ENCODE data around the gene ECM2.

The ECM2 gene

DNA sequence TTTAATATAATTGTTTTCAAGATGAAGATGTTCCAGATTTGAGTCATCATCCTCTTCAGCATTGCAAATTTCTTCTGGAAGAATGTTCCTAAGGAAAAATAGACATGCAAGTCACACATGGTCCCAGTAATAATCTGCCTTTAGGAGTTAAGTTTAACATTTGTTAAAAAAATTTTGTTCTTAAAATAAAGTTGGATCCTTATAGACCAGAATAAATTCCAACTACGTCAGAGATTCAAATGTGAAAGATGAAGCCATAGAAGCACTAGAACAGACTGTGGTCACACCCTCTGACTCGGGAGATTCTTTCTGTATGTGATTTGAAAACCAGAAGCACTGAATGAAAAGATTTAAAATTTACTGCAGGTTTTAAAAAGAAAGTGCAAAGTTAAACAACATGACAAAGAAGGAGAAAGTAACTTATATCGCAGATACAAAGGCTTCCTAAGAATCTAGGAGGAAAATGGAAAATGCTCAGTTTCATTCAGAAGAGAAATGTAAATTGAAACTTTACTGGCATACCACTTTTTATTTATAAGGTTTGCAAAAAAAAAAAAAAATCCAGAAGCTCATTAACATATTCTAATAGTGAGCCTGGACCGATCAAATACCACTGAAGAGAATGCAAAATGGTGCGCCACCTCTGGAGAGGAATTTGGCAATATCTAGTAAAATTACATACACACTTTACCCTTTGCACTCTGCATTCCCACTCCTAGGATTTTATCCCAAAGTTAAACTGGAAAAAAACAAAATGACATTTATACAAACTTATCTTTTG lies 39.2 kb downstream of the ECM2 start:
- DNase-seq, result no peak

DNA sequence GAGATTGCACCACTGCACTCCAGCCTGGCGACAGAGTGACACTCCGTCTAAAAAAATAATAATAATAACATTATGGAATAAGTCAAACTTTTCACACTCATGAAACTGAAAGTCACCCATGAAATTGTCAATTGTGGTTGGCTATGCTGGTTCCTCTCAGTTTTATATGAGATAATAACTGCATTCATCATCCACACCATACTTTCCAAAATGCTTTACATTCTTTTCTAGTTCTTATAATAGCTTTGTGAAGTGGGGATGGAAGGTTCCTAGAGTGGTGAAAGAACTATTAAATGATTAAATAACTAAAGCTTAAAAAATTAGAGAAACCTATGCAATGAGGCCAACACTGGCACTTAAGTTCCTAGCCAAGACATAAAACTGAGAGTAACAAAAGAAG lies 40.9 kb downstream of the ECM2 start:
- DNase-seq, result no peak

- no peak for DNase-seq
Observed at GRCh38 chr9:92493749-92494387, 41.9 kb downstream of the ECM2 start.

DNA sequence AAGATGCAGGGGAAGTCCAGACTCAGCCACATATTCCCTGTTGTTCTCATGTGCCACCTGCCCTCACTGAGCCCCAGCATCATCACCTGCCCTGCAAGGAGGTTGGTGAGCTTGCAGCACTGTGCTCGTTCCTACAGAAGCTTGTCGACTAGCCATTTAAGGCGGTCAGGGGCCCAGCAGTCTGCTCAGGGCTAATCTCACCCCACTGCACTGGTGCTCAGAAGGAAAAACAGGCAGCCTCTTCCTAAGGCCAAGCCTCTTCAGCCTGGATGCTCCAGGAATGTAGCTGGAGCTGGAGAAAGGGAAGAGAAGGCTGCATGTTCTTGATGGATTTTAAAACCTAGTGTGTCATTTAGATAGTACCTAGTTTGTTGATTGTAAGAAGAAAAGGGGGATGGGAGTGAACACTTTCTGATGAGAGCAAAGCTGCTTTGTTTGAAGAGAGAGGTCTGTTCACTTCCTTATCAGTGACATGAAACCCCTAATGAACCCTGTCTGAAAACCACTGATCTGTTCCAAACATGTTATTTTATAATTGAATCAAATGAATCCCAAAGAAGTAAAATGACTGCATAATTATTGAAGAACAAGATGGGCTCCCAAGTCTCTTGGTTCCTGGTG lies 42.9 kb downstream of the ECM2 start:
- no peak for DNase-seq

GRCh38 chr9:92488681-92489550 lies 46.9 kb downstream of the ECM2 start:
- DNase-seq, result no peak

DNA sequence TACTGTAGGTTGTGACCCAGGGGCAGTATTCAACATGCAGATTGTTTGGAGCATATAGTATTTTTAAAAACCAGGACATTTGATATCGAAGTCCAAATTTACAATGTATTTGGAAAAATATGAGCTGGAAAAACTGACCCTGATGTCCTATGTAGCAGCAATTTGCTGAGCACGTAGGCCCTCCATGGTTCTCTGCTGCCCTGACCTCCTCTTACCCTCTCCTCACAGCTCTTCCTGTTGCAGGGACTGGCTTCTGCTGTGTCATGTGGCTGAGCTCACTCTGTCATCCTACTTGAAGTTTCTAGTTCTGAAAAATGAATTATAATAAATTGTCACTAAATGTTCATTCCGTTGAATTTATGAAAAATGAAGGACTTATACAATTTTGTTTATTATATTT lies 49.4 kb downstream of the ECM2 start:
- no peak for DNase-seq

GRCh38 chr9:92484563-92484962 lies 51.2 kb downstream of the ECM2 start:
- DNase-seq, result no peak

GRCh38 chr9:92483627-92484545 lies 51.9 kb downstream of the ECM2 start:
- DNase-seq, result no peak

- no peak for DNase-seq
Observed at GRCh38 chr9:92482805-92483204, 53.0 kb downstream of the ECM2 start.

DNA sequence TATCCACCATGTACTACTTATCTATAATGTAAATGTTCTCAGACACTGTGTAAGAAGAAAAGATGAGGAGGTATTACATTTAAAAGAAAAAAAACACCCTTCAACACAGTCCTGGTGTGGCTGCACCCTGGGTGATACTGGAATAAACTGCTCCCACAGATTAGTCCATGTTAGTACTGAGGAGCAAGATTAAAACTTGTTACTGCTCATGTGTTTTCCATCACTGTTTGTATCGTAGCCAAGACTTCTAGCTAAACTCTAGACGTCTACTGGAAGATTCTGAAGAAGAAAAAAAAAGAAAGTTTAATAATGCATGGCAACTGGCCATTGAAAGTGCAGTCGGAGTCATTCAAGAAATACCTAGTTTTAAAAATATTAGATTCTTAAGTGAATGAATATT lies 53.5 kb downstream of the ECM2 start, which contains the start of gene ASPN:
Gene ASPN, minus strand, starts transcription at position 178 of the 400 bp plus-strand sequence.
- no peak for DNase-seq

GRCh38 chr9:92480986-92481633 lies 54.7 kb downstream of the ECM2 start:
- no peak for DNase-seq

DNA sequence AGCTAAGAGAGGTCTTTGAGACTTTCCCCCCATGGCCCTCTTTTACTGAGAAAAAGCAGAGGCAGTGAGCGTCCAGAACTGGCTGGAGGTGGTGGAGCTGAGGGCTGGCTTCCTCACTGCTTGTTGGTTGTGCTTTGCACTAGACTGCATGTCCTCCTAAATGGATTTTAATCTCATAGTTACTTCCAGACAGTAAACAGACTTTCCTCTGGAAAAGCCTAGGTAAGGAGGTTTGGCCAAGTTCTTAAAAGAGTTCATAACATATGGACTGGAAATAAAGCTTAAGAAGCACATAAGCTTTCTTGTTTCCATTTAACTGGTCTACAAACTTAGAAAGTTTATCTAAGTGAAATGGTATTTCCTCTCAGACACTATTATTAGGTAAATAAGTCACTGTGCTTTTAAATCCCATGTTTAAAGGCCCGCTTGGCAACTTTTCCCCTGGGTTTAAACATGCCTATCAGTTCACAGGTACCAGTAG lies 55.5 kb downstream of the ECM2 start:
- DNase-seq, result no peak

GRCh38 chr9:92479346-92479745 lies 56.4 kb downstream of the ECM2 start:
- no peak for DNase-seq

GRCh38 chr9:92478783-92479182 lies 57.0 kb downstream of the ECM2 start:
- DNase-seq, result no peak

DNA sequence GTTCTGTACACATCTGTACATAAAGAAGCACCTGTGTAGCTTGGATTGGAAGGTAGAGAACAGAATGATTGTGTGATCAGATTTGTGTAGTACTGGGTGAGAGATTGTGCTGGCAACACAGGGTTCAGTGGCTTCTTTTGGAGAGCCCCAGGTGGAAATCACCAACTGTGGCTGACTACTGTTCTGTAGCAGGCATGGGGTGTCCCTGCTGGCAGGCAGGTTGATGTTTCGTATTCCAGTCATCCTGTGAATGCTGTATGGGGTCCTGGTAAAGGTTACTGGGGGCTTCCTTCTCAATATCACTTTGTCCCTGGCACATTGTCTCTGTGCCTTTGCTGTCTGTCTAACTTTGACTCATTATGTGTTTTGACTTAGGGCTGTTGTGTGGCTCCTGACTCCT lies 58.8 kb downstream of the ECM2 start:
- no peak for DNase-seq

- no peak for DNase-seq
Observed at GRCh38 chr9:92474587-92474986, 61.2 kb downstream of the ECM2 start.

DNA sequence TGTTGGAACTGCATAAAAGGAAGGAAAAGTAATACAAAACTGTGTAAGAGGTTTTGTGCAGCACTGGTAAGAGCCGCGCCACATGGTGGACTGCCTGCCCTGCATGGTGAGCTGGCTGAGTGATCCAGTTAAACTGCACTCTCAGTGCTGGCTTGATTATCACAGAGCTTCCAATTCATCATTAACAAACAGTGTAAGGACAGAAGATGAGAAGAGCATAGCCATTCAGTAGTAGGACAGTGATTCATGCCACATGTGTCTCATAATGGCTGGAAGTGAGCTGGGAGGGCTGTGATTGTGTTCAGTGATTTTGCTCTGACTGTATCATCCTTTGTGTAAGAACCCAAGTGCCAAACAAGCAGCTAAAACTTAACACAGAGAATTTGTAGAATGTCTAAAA lies 67.6 kb downstream of the ECM2 start:
- DNase-seq, result no peak

DNA sequence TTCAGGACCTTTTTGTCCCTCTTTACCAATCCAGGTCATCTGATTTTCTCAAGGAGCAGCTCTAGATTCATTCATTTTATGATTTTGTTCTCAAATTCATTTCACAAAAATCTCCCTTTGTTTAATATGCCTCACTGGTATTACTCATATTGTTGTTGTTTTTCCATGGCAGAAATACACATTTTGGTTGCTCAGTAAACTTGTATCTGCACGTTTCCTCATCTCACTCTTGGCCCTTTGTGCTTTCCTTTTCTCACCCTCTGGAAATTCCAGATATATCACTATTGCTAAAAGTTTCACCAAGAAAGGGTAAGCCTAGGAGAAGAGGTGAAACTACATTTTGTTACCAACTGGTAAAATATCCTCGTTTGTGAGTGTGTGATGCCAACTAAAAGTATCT lies 68.3 kb downstream of the ECM2 start:
- DNase-seq, result no peak

DNA sequence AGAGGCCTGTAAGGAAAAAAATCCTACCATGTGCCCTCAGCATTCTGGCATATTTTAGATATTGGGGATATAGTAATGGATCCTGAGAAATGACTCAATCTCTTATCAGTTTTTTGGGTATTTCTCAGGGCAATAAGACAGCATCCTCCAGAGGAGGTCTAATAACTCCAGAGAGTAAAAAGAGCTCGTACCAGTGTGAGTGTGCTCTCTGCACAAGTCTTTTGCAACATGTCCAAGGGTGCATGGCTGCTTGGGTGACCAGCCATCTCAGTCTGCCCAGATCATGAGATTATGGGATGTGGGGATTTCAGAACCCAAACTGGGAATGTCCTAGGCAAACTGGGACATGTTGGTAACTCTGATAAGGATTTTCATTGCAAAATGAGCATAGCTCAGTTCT lies 68.7 kb downstream of the ECM2 start:
- DNase-seq, result no peak

GRCh38 chr9:92463984-92464383 lies 71.8 kb downstream of the ECM2 start:
- DNase-seq, result no peak

- DNase-seq, result no peak
Observed at GRCh38 chr9:92463387-92463786, 72.4 kb downstream of the ECM2 start.
